Esophagus squamous epithelium (tissue), 4 donors: ENCODE measurements around the gene ALDH18A1.

ENCODE experiments used
- CTCF ChIP-seq, 6 experiments: fragments of 450-650 bp in 4 of 6; fragments of 200-600 bp in 2 of 6; sonication (generic) in 2 of 6; IDR thresholded peaks; one replicate each; pipeline ENCODE4 v1.5.1; 2016 to 2019; ENCODE audit warnings: antibody characterized with exemption in 6 of 6, mild to moderate bottlenecking in 4 of 6, moderate library complexity in 4 of 6
- POLR2A ChIP-seq, 4 donors: fragments of 450-650 bp; IDR thresholded peaks; one replicate each; pipeline ENCODE4 v1.6.1; 2017; ENCODE audit warnings: antibody characterized with exemption in 4 of 4, mild to moderate bottlenecking in 4 of 4, moderate library complexity in 3 of 4

GRCh38 chr10:95565336-95565735 is 91.2 kb downstream of the ALDH18A1 start:
- no peak for TF ChIP-seq CTCF (IDR thresholded peaks at IDR 0.05)
- no peak for TF ChIP-seq POLR2A (IDR thresholded peaks at IDR 0.05)
